GM12878 (cell line): ENCODE measurements around the gene TCEANC. TPM values are rescaled to one million over a fixed set of nuclear protein-coding genes. Genes with fewer than 3 reads are reported as not detected.

ENCODE experiments used
- ATAC-seq: fragments of 200-7000 bp; cut with Tn5 transposase; 3 replicates; pipeline ENCODE4 v1.9.1; 2020; ENCODE audit warnings: mild to moderate bottlenecking, moderate library complexity
- BruUV-seq: library from RNA; stranded (reverse); fragments of 400-500 nt; replicated peaks from 2 replicates; lab custom pipeline; 2021; lab: Mats Ljungman, UMichigan
- CTCF ChIA-PET: fragments of 300-600 bp; sonication (Branson Sonifier 250); formaldehyde crosslinking; extraction: SDS; loops from one replicate; lab custom pipeline; 2021; ENCODE audit warnings: inconsistent platforms; lab: Yijun Ruan, JAX
- POLR2A ChIA-PET: fragments of 350-600 bp; formaldehyde crosslinking; extraction: SDS; loops from one replicate; lab custom pipeline; 2021; ENCODE audit warnings: inconsistent platforms; lab: Charles Lee
- RAD21 ChIA-PET: fragments of 300-600 bp; sonication (Branson Sonifier 250); formaldehyde crosslinking; loops from one replicate; lab custom pipeline; 2023; ENCODE audit warnings: antibody characterized with exemption; ENCODE audit not compliant: unreplicated experiment; lab: Charles Lee
- SMC1A ChIA-PET: fragments of 300-600 bp; sonication (Branson Sonifier 250); formaldehyde crosslinking; loops from one replicate; lab custom pipeline; 2023; ENCODE audit not compliant: unreplicated experiment, uncharacterized antibody; lab: Charles Lee
- DNase-seq: peaks from one replicate; pipeline ENCODE4 v3.0.0-alpha.2; 2011; ENCODE audit warnings: low read depth, low spot score
- FAIRE-seq: peaks from 3 replicates; lab custom pipeline; 2011; peaks lifted over from hg19 to GRCh38; lab: Jason Lieb, UNC
- H2AFZ ChIP-seq: 2 replicates; pipeline ENCODE4 v1.6.0; 2011; ENCODE audit warnings: low read depth, low read length, control low read depth; ENCODE audit not compliant: control insufficient read depth
- H3K27ac ChIP-seq: 2 replicates; pipeline ENCODE4 v1.5.1; 2011; ENCODE audit warnings: control low read depth; ENCODE audit not compliant: control insufficient read depth, insufficient read depth
- H3K27me3 ChIP-seq, 2 experiments: replicated peaks in 1 of 2; 2 replicates each; pipeline versions ENCODE4 v1.6.0 to v1.6.1; 2011; ENCODE audit warnings: low read length in 1 of 2; ENCODE audit not compliant: control insufficient read depth in 2 of 2, insufficient read depth in 2 of 2
- H3K36me3 ChIP-seq, 2 experiments: 2 replicates each; pipeline ENCODE4 v1.5.1; 2011; ENCODE audit warnings: low read length in 1 of 2; ENCODE audit not compliant: control insufficient read depth in 2 of 2, insufficient read depth in 2 of 2
- H3K4me1 ChIP-seq: 2 replicates; pipeline ENCODE4 v1.6.1; 2011; ENCODE audit warnings: mild to moderate bottlenecking, low read length, moderate library complexity, mixed read lengths; ENCODE audit not compliant: control insufficient read depth, insufficient read depth
- H3K4me2 ChIP-seq: 2 replicates; pipeline ENCODE4 v1.6.0; 2011; ENCODE audit warnings: control low read depth; ENCODE audit not compliant: control insufficient read depth, insufficient read depth
- H3K4me3 ChIP-seq: fragments of 200-600 bp; sonication (generic); 2 replicates; pipeline ENCODE4 v1.5.1; 2016
- H3K79me2 ChIP-seq: 2 replicates; pipeline ENCODE4 v1.6.0; 2011; ENCODE audit warnings: low read length; ENCODE audit not compliant: control insufficient read depth, insufficient read depth
- H3K9ac ChIP-seq: 2 replicates; pipeline ENCODE4 v1.8.0; 2011; ENCODE audit warnings: low read length, control low read depth, mixed read lengths; ENCODE audit not compliant: control insufficient read depth, insufficient read depth
- H3K9me3 ChIP-seq: replicated peaks from 3 replicates; pipeline ENCODE4 v1.5.1; 2011; ENCODE audit warnings: mild to moderate bottlenecking, low read length; ENCODE audit not compliant: control insufficient read depth, insufficient read depth
- H4K20me1 ChIP-seq: 2 replicates; pipeline ENCODE4 v1.6.0; 2011; ENCODE audit not compliant: control insufficient read depth, insufficient read depth
- CBX3 ChIP-seq: fragments of 200-600 bp; sonication (generic); IDR thresholded peaks from 2 replicates; pipeline ENCODE4 v1.6.1; 2016; ENCODE audit warnings: low read depth, borderline replicate concordance
- CHD1 ChIP-seq: IDR thresholded peaks from 2 replicates; pipeline ENCODE4 v1.6.1; 2012; ENCODE audit warnings: low read depth, low read length, improper control_type of control experiment
- FOXM1 ChIP-seq: IDR thresholded peaks from 2 replicates; pipeline ENCODE4 v1.6.1; 2012; ENCODE audit warnings: low read depth, mild to moderate bottlenecking, inconsistent platforms, low read length, moderate library complexity
- GABPA ChIP-seq: IDR thresholded peaks from 2 replicates; pipeline ENCODE4 v1.6.1; 2014; ENCODE audit warnings: antibody characterized with exemption, low read depth, mild to moderate bottlenecking, inconsistent platforms
- RAD21 ChIP-seq: IDR thresholded peaks from 2 replicates; pipeline ENCODE4 v1.6.1; 2011; ENCODE audit warnings: mild to moderate bottlenecking, low read depth, low read length, moderate library complexity; ENCODE audit not compliant: insufficient read depth
- RB1 ChIP-seq: fragments of 450-650 bp; formaldehyde crosslinking; IDR thresholded peaks from 2 replicates; pipeline ENCODE4 v1.6.1; 2017; ENCODE audit warnings: mild to moderate bottlenecking, borderline replicate concordance
- SMC3 ChIP-seq: IDR thresholded peaks from 2 replicates; pipeline ENCODE4 v1.6.1; 2011; ENCODE audit warnings: low read length, improper control_type of control experiment, borderline replicate concordance
- ZNF24 ChIP-seq: fragments of 450-650 bp; IDR thresholded peaks from 2 replicates; pipeline ENCODE4 v1.6.1; 2017; ENCODE audit warnings: antibody characterized with exemption, mild to moderate bottlenecking
- WGBS: methylation state at CpG from one replicate; pipeline ENCODE4 v1.1.6; 2016; ENCODE audit warnings: low lambda C conversion rate; ENCODE audit not compliant: insufficient replicate concordance, insufficient coverage; ENCODE audit errors: missing lambda C conversion rate; 5-methylcytosine and 5-hydroxymethylcytosine counted together
- in situ Hi-C: fragments of 300-500 bp; cut with MboI; formaldehyde crosslinking; loops from 9 replicates; pipeline ENCODE4 v1.14.3; 2018; ENCODE audit warnings: mixed read lengths
- intact Hi-C: fragments of 100-400 bp; cut with micrococcal nuclease; formaldehyde crosslinking; loops from one replicate; pipeline ENCODE4 v1.14.2; 2022; ENCODE audit not compliant: unreplicated experiment
- polyA plus RNA-seq, 11 experiments: library from polyadenylated mRNA; depleted of rRNA in 4 of 11; unstranded in 6 of 11; stranded (reverse) in 5 of 11; fragments of >200 nt; fragmentation: Nextera tagmentation in 4 of 11; fragmentation: Illumina TruSeq in 1 of 11; extraction: Ambion mirVana in 4 of 11; extraction: Trizol in 1 of 11; gene quantifications; 1 replicate in 1 of 11; 2 replicates in 10 of 11; pipeline versions ENCODE4 v1.2.1 to v1.2.3, GENCODE V29; 2011 to 2016; ENCODE audit warnings: inconsistent platforms in 2 of 11, missing spikeins in 2 of 11, low read depth in 1 of 11
- total RNA-seq, 4 experiments: library from RNA; depleted of rRNA in 3 of 4; stranded (reverse); fragments of >200 nt in 3 of 4; fragmentation: Illumina TruSeq in 1 of 4; extraction: Trizol in 1 of 4; gene quantifications; 2 replicates each; pipeline versions ENCODE4 v1.2.1 to v1.2.3, GENCODE V29; 2013 to 2021
- TF ChIP-seq, protein P1 (sequence below): fragments of 450-650 bp; IDR thresholded peaks from 2 replicates; pipeline ENCODE4 v1.6.1; 2018; ENCODE audit warnings: borderline replicate concordance, mild to moderate bottlenecking; ENCODE audit not compliant: partially characterized antibody
- TF ChIP-seq, protein P2 (sequence below): fragments of 450-650 bp; IDR thresholded peaks from 2 replicates; pipeline ENCODE4 v1.6.1; 2017; ENCODE audit warnings: mild to moderate bottlenecking, moderate library complexity
- TF ChIP-seq, protein P3 (sequence below): fragments of 450-650 bp; IDR thresholded peaks from 2 replicates; pipeline ENCODE4 v1.6.1; 2017; ENCODE audit warnings: low read depth, mild to moderate bottlenecking, moderate library complexity

TCEANC gene
- total and polyA plus RNA-seq, 10 of the 15 experiments (the other 5 are each of a cell fraction or from before 2014, with no cell fraction given): 1.1 to 4.9 (median 2.9) TPM

DNA sequence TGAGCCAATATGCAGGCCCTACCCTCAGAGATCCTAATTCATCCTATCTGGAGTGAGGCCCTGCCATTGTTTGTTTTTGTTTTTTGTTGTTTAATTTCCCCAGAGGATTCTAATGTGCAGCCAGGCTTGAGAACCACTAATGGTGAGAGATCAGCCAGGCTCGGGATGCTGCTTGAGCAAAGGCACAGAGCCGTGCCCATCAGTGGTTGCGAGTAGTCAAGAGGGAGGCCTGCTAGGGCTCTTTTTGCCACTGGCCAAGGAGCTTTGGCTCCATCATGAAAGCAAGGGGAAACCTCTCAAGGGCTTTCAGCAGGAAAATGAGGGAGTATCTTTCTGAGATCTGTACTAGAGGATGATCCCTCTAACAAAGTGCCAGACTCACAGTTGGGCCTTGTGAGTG, 2.7 kb downstream of the TCEANC start (continued):
- TF ChIP-seq, protein P1, sequence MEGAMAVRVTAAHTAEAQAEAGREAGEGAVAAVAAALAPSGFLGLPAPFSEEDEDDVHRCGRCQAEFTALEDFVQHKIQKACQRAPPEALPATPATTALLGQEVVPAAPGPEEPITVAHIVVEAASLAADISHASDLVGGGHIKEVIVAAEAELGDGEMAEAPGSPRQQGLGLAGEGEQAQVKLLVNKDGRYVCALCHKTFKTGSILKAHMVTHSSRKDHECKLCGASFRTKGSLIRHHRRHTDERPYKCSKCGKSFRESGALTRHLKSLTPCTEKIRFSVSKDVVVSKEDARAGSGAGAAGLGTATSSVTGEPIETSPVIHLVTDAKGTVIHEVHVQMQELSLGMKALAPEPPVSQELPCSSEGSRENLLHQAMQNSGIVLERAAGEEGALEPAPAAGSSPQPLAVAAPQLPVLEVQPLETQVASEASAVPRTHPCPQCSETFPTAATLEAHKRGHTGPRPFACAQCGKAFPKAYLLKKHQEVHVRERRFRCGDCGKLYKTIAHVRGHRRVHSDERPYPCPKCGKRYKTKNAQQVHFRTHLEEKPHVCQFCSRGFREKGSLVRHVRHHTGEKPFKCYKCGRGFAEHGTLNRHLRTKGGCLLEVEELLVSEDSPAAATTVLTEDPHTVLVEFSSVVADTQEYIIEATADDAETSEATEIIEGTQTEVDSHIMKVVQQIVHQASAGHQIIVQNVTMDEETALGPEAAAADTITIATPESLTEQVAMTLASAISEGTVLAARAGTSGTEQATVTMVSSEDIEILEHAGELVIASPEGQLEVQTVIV: no peak
- no peak for TF ChIP-seq CHD1

DNA sequence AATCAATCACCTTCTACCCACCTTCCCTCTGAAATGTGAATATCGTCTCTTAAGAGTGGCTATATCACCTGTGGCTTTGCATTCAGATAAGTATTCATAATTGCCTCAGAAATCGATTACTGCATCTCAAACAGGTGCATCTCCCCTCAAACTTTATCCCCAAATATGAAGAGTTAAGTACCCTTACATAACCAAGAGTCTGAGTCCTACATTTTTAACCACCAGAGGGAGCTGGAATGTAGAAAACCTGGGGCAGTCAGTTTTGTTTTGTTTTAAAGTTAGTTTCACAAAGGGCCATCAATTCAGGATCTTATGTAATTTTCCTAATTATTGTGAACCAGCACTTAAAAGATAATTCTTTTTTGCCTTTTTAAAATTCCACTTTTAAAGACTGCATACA, 5.7 kb downstream of the TCEANC start:
- POLR2A ChIA-PET: interaction anchor here (0.6 to 1.6 kb wide), 4 partner anchors 33 to 94 kb away, joined by 3 to 12 read pairs (median 4); partner anchors contain the start of genes OFD1 and TRAPPC2
- BruUV-seq: no TSS peak
- H3K4me3 ChIP-seq: no peak overlapping the region
- peaks cover 12% of the 10 kb centered on the region for H3K79me2 ChIP-seq
- H3K4me1 ChIP-seq: peaks cover 14% of the 10 kb centered on the region
- 0% methylated on average over 2 of the region's 2 CpGs for WGBS
- peak overlapping the region; percentile 29; the same call in 1 of the 2 replicates for H3K9ac ChIP-seq
- no peaks in the 10 kb centered on the region for H3K27me3 ChIP-seq
- DNase-seq (no peak), ATAC-seq (peak; percentile 66), FAIRE-seq (peak; percentile 49)
- H3K4me2 ChIP-seq: peak overlapping the region; percentile 44; the same call in 1 of the 2 replicates
- intact Hi-C loops: loop anchor here (1.0 to 10.0 kb wide), 6 partner anchors 35 to 404 kb away; partner anchors contain the start of genes OFD1 and TRAPPC2
- RAD21 ChIA-PET: interaction anchor here (1.1 to 2.0 kb wide), 13 partner anchors 12 to 373 kb away, joined by 3 to 12 read pairs (median 7); partner anchors contain the start of genes OFD1, RAB9A and TRAPPC2
- H3K27ac ChIP-seq: peak overlapping the region; percentile 73
- in situ Hi-C loops: loop anchor here (5.0 to 25.0 kb wide), 3 partner anchors 89 to 696 kb away; no protein-coding TSS in a partner anchor
- H3K9me3 ChIP-seq: no peaks in the 10 kb centered on the region
- CTCF ChIA-PET: interaction anchor here (0.9 to 2.1 kb wide), 13 partner anchors 29 to 373 kb away, joined by 3 to 11 read pairs (median 6); partner anchors contain the start of genes OFD1 and TRAPPC2
- peaks cover 0 to 4% of the 10 kb centered on the region in 2 experiments; a peak in 1 of 4 replicates for H3K36me3 ChIP-seq
- H2AFZ ChIP-seq: peak overlapping the region; percentile 51; the same call in 1 of the 2 replicates
- SMC1A ChIA-PET: interaction anchor here (0.8 to 5.7 kb wide), 15 partner anchors 30 to 373 kb away, joined by 3 to 75 read pairs (median 5); partner anchors contain the start of gene RAB9A
- H4K20me1 ChIP-seq: no peaks in the 10 kb centered on the region
- peak; percentile 92 for TF ChIP-seq SMC3
- no peak for TF ChIP-seq GABPA
- TF ChIP-seq RB1: 0 out of 2 replicates have a peak, but pooled peaks have one; percentile 18
- peak; percentile 93 for TF ChIP-seq RAD21
- TF ChIP-seq CBX3: no peak
- TF ChIP-seq, protein P2, sequence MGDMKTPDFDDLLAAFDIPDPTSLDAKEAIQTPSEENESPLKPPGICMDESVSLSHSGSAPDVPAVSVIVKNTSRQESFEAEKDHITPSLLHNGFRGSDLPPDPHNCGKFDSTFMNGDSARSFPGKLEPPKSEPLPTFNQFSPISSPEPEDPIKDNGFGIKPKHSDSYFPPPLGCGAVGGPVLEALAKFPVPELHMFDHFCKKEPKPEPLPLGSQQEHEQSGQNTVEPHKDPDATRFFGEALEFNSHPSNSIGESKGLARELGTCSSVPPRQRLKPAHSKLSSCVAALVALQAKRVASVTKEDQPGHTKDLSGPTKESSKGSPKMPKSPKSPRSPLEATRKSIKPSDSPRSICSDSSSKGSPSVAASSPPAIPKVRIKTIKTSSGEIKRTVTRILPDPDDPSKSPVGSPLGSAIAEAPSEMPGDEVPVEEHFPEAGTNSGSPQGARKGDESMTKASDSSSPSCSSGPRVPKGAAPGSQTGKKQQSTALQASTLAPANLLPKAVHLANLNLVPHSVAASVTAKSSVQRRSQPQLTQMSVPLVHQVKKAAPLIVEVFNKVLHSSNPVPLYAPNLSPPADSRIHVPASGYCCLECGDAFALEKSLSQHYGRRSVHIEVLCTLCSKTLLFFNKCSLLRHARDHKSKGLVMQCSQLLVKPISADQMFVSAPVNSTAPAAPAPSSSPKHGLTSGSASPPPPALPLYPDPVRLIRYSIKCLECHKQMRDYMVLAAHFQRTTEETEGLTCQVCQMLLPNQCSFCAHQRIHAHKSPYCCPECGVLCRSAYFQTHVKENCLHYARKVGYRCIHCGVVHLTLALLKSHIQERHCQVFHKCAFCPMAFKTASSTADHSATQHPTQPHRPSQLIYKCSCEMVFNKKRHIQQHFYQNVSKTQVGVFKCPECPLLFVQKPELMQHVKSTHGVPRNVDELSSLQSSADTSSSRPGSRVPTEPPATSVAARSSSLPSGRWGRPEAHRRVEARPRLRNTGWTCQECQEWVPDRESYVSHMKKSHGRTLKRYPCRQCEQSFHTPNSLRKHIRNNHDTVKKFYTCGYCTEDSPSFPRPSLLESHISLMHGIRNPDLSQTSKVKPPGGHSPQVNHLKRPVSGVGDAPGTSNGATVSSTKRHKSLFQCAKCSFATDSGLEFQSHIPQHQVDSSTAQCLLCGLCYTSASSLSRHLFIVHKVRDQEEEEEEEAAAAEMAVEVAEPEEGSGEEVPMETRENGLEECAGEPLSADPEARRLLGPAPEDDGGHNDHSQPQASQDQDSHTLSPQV: peak; percentile 78; the same call in 1 of the 2 replicates
- peak; percentile 45; the same call in 1 of the 2 replicates for TF ChIP-seq ZNF24
- peak; percentile 48; the same call in 1 of the 2 replicates for TF ChIP-seq FOXM1
- TF ChIP-seq, protein P3, sequence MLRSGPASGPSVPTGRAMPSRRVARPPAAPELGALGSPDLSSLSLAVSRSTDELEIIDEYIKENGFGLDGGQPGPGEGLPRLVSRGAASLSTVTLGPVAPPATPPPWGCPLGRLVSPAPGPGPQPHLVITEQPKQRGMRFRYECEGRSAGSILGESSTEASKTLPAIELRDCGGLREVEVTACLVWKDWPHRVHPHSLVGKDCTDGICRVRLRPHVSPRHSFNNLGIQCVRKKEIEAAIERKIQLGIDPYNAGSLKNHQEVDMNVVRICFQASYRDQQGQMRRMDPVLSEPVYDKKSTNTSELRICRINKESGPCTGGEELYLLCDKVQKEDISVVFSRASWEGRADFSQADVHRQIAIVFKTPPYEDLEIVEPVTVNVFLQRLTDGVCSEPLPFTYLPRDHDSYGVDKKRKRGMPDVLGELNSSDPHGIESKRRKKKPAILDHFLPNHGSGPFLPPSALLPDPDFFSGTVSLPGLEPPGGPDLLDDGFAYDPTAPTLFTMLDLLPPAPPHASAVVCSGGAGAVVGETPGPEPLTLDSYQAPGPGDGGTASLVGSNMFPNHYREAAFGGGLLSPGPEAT: 0 out of 2 replicates have a peak, but pooled peaks have one; percentile 19
